C4-2B (cell line): ENCODE measurements around the gene PPHLN1.

ENCODE experiments used
- ZFX ChIP-seq: fragments of 450-650 bp; IDR thresholded peaks from 2 replicates; pipeline ENCODE4 v1.6.1; 2017
- TF ChIP-seq, protein P1 (sequence below): fragments of 450-650 bp; conservative IDR thresholded peaks from 2 replicates; pipeline ENCODE4 v1.5.1; 2017; ENCODE audit warnings: mild to moderate bottlenecking

DNA sequence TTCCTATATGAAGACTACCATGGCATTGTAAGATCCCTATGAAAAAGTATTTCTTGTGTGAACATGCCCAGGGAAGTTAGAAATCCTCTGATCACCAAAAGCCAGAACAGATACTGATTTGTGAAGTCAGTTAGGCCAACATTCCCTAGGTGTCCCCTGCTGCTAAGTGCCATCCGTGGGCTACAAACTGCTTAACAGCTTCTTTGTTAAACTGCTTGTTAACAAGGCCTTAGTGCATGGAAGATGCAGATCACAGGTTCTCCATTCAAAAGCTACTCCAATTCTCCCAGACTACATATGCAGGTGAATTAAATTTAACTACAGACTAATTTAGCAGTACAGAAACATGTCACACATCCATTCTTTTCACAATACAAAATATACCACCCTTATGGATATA is 155.4 kb downstream of the PPHLN1 start:
- TF ChIP-seq, protein P1, sequence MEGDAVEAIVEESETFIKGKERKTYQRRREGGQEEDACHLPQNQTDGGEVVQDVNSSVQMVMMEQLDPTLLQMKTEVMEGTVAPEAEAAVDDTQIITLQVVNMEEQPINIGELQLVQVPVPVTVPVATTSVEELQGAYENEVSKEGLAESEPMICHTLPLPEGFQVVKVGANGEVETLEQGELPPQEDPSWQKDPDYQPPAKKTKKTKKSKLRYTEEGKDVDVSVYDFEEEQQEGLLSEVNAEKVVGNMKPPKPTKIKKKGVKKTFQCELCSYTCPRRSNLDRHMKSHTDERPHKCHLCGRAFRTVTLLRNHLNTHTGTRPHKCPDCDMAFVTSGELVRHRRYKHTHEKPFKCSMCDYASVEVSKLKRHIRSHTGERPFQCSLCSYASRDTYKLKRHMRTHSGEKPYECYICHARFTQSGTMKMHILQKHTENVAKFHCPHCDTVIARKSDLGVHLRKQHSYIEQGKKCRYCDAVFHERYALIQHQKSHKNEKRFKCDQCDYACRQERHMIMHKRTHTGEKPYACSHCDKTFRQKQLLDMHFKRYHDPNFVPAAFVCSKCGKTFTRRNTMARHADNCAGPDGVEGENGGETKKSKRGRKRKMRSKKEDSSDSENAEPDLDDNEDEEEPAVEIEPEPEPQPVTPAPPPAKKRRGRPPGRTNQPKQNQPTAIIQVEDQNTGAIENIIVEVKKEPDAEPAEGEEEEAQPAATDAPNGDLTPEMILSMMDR = no peak
- no peak for TF ChIP-seq ZFX
